ENCODE data around the gene GLT1D1. TPM values are rescaled to one million over a fixed set of nuclear protein-coding genes. Genes with fewer than 3 reads are reported as not detected.

Gene GLT1D1
- polyA plus RNA-seq, 1 donor: 0.91 TPM

- Histone ChIP-seq H3K27ac (ENCODE audit: low read length) (no peak overlapping the region), H3K4me3 (ENCODE audit: low read length) (no peak overlapping the region), H3K27me3 (ENCODE audit: control insufficient read depth, insufficient read depth, low read length) (no peaks in the 10 kb centered on the region), H3K9me3 (ENCODE audit: control insufficient read depth, low read depth, low read length) (no peaks in the 10 kb centered on the region), H3K36me3 (ENCODE audit: control insufficient read depth, insufficient read depth, low read length) (no peaks in the 10 kb centered on the region), H3K4me1 (ENCODE audit: control insufficient read depth, insufficient read depth, low read length) (no peaks in the 10 kb centered on the region)
- WGBS (ENCODE audit: insufficient coverage, low lambda C conversion rate): no CpG with 5 or more reads among the region's 5 CpGs
- DNase-seq: peak; percentile 50 to 61
These were observed 85.6 kb downstream of the GLT1D1 start for GRCh38 chr12:128938886-128939285.

GRCh38 chr12:128940090-128940888, 87.0 kb downstream of the GLT1D1 start:
- Histone ChIP-seq H3K36me3 (ENCODE audit: control insufficient read depth, insufficient read depth, low read length) (no peaks in the 10 kb centered on the region), H3K27ac (ENCODE audit: low read length) (no peak overlapping the region), H3K4me1 (ENCODE audit: control insufficient read depth, insufficient read depth, low read length) (no peaks in the 10 kb centered on the region), H3K9me3 (ENCODE audit: control insufficient read depth, low read depth, low read length) (no peaks in the 10 kb centered on the region), H3K4me3 (ENCODE audit: low read length) (no peak overlapping the region), H3K27me3 (ENCODE audit: control insufficient read depth, insufficient read depth, low read length) (no peaks in the 10 kb centered on the region)
- WGBS (ENCODE audit: insufficient coverage, low lambda C conversion rate): no CpG with 5 or more reads among the region's 15 CpGs
- no peak for DNase-seq

GRCh38 chr12:128940974-128941373, 87.7 kb downstream of the GLT1D1 start:
- DNase-seq: no peak

GRCh38 chr12:128942960-128943477, 89.7 kb downstream of the GLT1D1 start:
- no peak overlapping the region for H3K27ac ChIP-seq (ENCODE audit: low read length)
- 65% methylated on average over 5 of the region's 11 CpGs for WGBS (ENCODE audit: insufficient coverage, low lambda C conversion rate)
- no peak for DNase-seq
- H3K4me1 ChIP-seq (ENCODE audit: control insufficient read depth, insufficient read depth, low read length): no peaks in the 10 kb centered on the region
- H3K36me3 ChIP-seq (ENCODE audit: control insufficient read depth, insufficient read depth, low read length): no peaks in the 10 kb centered on the region
- no peaks in the 10 kb centered on the region for H3K27me3 ChIP-seq (ENCODE audit: control insufficient read depth, insufficient read depth, low read length)
- no peaks in the 10 kb centered on the region for H3K9me3 ChIP-seq (ENCODE audit: control insufficient read depth, low read depth, low read length)
- H3K4me3 ChIP-seq (ENCODE audit: low read length): no peak overlapping the region

More at GRCh38 chr12:128940974-128941373, 87.7 kb downstream of the GLT1D1 start:
- Histone ChIP-seq H3K4me1 (ENCODE audit: control insufficient read depth, insufficient read depth, low read length) (no peaks in the 10 kb centered on the region), H3K27ac (ENCODE audit: low read length) (no peak overlapping the region), H3K9me3 (ENCODE audit: control insufficient read depth, low read depth, low read length) (no peaks in the 10 kb centered on the region), H3K36me3 (ENCODE audit: control insufficient read depth, insufficient read depth, low read length) (no peaks in the 10 kb centered on the region), H3K27me3 (ENCODE audit: control insufficient read depth, insufficient read depth, low read length) (no peaks in the 10 kb centered on the region), H3K4me3 (ENCODE audit: low read length) (no peak overlapping the region)
- 100% methylated on average over 1 of the region's 5 CpGs for whole genome bisulfite sequencing (ENCODE audit: insufficient coverage, low lambda C conversion rate)

- Histone ChIP-seq H3K9me3 (ENCODE audit: control insufficient read depth, low read depth, low read length) (no peaks in the 10 kb centered on the region), H3K4me1 (ENCODE audit: control insufficient read depth, insufficient read depth, low read length) (no peaks in the 10 kb centered on the region), H3K27ac (ENCODE audit: low read length) (no peak overlapping the region), H3K4me3 (ENCODE audit: low read length) (no peak overlapping the region), H3K27me3 (ENCODE audit: control insufficient read depth, insufficient read depth, low read length) (no peaks in the 10 kb centered on the region), H3K36me3 (ENCODE audit: control insufficient read depth, insufficient read depth, low read length) (no peaks in the 10 kb centered on the region)
- DNase-seq: no peak
- WGBS (ENCODE audit: insufficient coverage, low lambda C conversion rate): no CpG with 5 or more reads among the region's 27 CpGs
These were observed 91.7 kb downstream of the GLT1D1 start for GRCh38 chr12:128944956-128945355.

- Histone ChIP-seq H3K36me3 (ENCODE audit: control insufficient read depth, insufficient read depth, low read length) (no peaks in the 10 kb centered on the region), H3K9me3 (ENCODE audit: control insufficient read depth, low read depth, low read length) (no peaks in the 10 kb centered on the region), H3K4me3 (ENCODE audit: low read length) (no peak overlapping the region), H3K4me1 (ENCODE audit: control insufficient read depth, insufficient read depth, low read length) (no peaks in the 10 kb centered on the region), H3K27ac (ENCODE audit: low read length) (no peak overlapping the region), H3K27me3 (ENCODE audit: control insufficient read depth, insufficient read depth, low read length) (no peaks in the 10 kb centered on the region)
- 40% methylated on average over 1 of the region's 10 CpGs for WGBS (ENCODE audit: insufficient coverage, low lambda C conversion rate)
- DNase-seq: no peak
These were observed 93.9 kb downstream of the GLT1D1 start for GRCh38 chr12:128947209-128947608.

- Histone ChIP-seq H3K9me3 (ENCODE audit: control insufficient read depth, low read depth, low read length) (no peaks in the 10 kb centered on the region), H3K4me1 (ENCODE audit: control insufficient read depth, insufficient read depth, low read length) (no peaks in the 10 kb centered on the region), H3K27me3 (ENCODE audit: control insufficient read depth, insufficient read depth, low read length) (no peaks in the 10 kb centered on the region), H3K36me3 (ENCODE audit: control insufficient read depth, insufficient read depth, low read length) (no peaks in the 10 kb centered on the region), H3K27ac (ENCODE audit: low read length) (no peak overlapping the region), H3K4me3 (ENCODE audit: low read length) (no peak overlapping the region)
- 83% methylated on average over 2 of the region's 5 CpGs for WGBS (ENCODE audit: insufficient coverage, low lambda C conversion rate)
- no peak for DNase-seq
These were observed 95.8 kb downstream of the GLT1D1 start for GRCh38 chr12:128949086-128949485.

GRCh38 chr12:128951448-128951847, 98.2 kb downstream of the GLT1D1 start:
- 87% methylated on average over 3 of the region's 13 CpGs for WGBS (ENCODE audit: insufficient coverage, low lambda C conversion rate)
- Histone ChIP-seq H3K9me3 (ENCODE audit: control insufficient read depth, low read depth, low read length) (no peaks in the 10 kb centered on the region), H3K4me3 (ENCODE audit: low read length) (no peak overlapping the region), H3K36me3 (ENCODE audit: control insufficient read depth, insufficient read depth, low read length) (no peaks in the 10 kb centered on the region), H3K4me1 (ENCODE audit: control insufficient read depth, insufficient read depth, low read length) (no peaks in the 10 kb centered on the region), H3K27ac (ENCODE audit: low read length) (no peak overlapping the region), H3K27me3 (ENCODE audit: control insufficient read depth, insufficient read depth, low read length) (no peaks in the 10 kb centered on the region)
- no peak for DNase-seq

- no peaks in the 10 kb centered on the region for H3K36me3 ChIP-seq (ENCODE audit: control insufficient read depth, insufficient read depth, low read length)
- H3K27me3 ChIP-seq (ENCODE audit: control insufficient read depth, insufficient read depth, low read length): no peaks in the 10 kb centered on the region
- no CpG with 5 or more reads among the region's 7 CpGs for WGBS (ENCODE audit: insufficient coverage, low lambda C conversion rate)
- no peaks in the 10 kb centered on the region for H3K9me3 ChIP-seq (ENCODE audit: control insufficient read depth, low read depth, low read length)
- H3K4me3 ChIP-seq (ENCODE audit: low read length): no peak overlapping the region
- H3K27ac ChIP-seq (ENCODE audit: low read length): no peak overlapping the region
- H3K4me1 ChIP-seq (ENCODE audit: control insufficient read depth, insufficient read depth, low read length): no peaks in the 10 kb centered on the region
- DNase-seq: no peak
These were observed 103.5 kb downstream of the GLT1D1 start for GRCh38 chr12:128956755-128957154.

GRCh38 chr12:128959901-128960300, 106.6 kb downstream of the GLT1D1 start:
- no peak for DNase-seq
- WGBS (ENCODE audit: insufficient coverage, low lambda C conversion rate): 74% methylated on average over 3 of the region's 16 CpGs
- Histone ChIP-seq H3K4me3 (ENCODE audit: low read length) (no peak overlapping the region), H3K9me3 (ENCODE audit: control insufficient read depth, low read depth, low read length) (no peaks in the 10 kb centered on the region), H3K27ac (ENCODE audit: low read length) (no peak overlapping the region), H3K4me1 (ENCODE audit: control insufficient read depth, insufficient read depth, low read length) (no peaks in the 10 kb centered on the region), H3K36me3 (ENCODE audit: control insufficient read depth, insufficient read depth, low read length) (no peaks in the 10 kb centered on the region), H3K27me3 (ENCODE audit: control insufficient read depth, insufficient read depth, low read length) (no peaks in the 10 kb centered on the region)

All from large intestine (tissue), 3 donors.